Measurements from ENCODE around the gene CMTM8.

DNA sequence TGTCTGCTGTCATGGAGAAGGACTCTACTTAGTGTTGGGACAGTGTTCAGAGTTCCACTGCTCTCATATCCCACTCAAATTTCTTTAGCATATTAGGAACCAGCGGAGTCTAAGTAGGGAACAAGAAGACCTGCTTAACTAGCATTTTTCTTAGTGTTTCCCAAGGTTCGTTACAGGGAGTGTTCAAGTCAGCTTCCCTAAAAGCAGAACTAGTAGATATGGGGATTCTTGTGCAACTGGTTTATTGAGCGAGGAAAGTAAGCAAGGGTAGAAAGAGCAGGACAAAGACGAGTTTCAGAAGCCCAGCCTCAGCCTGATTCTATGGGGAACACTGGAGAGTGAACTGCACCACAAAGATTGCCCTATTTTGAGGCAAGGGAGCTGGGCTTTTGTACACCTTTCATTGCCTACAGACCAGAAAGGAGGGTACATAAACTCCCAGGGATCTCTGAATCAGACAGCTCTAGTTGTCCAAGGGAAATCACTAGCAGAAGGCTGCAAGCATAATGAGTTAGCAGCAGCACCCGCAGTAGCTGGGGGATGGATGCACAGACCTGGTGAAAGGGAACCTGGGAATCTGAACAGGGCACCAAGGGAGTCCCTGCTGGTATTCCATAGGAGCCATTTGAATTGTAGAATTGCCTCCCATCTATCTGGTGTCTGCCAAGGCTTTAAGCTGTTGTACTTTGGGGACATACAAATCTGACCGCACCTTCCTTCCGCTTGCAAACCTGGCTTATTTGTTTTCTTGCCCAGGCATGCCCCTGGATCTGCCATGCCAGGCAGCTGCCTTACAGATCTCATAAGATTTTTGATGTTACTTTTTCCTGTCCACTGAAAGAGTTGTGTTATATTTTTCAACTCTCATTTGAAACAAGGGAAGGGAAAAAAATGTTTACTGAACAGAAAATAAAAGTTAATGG lies 168.3 kb downstream of the CMTM8 start:
- TF ChIP-seq POLR2A (IDR thresholded peaks at IDR 0.05; ENCODE audit: low read depth, low read length) (no peak), POLR2AphosphoS5 (IDR thresholded peaks at IDR 0.05; ENCODE audit: low read depth, low read length) (no peak), TAF1 (IDR thresholded peaks at IDR 0.05; ENCODE audit: low read depth, low read length) (no peak), POU2F2 (IDR thresholded peaks at IDR 0.05; ENCODE audit: low read depth, low read length) (no peak), SPI1 (IDR thresholded peaks at IDR 0.05; ENCODE audit: low read depth, low read length) (no peak)

All from GM12891 (cell line).